Measurements from ENCODE around the gene YPEL1. TPM values are rescaled to one million over a fixed set of nuclear protein-coding genes. Genes with fewer than 3 reads are reported as not detected.
"Not testable (repeated sequence)": the region's sequence is repeated elsewhere in the genome, so short reads cannot be mapped to it uniquely, and the experiment has no call there.

The YPEL1 gene
- total RNA-seq, 3 donors from 2014 or later: 0.13 to 0.19 (median 0.18) TPM

DNA sequence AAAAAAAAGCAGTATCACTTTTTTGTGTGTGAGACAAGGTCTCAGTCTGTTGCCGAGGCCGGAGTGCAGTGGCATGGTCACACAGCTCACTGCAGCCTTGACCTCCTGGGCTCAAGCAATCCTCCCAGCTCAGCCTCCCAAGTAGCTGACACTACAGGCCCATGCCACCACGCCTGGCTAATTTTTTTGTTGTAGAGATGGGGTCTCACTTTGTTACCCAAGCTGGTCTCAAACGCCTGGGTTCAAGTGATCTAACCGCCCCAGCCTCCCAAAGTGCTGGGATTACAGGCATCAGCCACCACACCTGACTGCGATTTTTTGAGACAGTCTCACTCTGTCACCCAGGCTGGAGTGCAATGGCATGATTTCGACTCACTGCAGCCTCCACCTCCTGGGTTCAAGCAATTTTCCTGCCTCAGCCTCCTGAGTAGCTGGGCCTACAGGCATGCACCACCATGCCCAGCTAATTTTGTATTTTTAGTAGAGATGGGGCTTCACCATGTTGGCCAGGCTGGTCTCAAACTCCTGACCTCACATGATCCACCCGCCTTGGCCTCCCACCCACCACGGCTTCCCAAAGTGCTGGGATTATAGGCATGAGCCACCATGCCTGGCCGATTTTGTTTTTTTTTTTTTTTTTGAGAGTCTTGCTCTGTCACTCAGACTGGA lies 15.3 kb downstream of the YPEL1 start:
- not testable (repeated sequence) for H3K27me3 Mint-ChIP-seq (ENCODE audit: low read depth); H3K9me3 Mint-ChIP-seq; H3K4me3 Mint-ChIP-seq; H3K4me1 Mint-ChIP-seq (ENCODE audit: low read depth); H3K36me3 Mint-ChIP-seq (ENCODE audit: insufficient read depth); DNase-seq; ATAC-seq

DNA sequence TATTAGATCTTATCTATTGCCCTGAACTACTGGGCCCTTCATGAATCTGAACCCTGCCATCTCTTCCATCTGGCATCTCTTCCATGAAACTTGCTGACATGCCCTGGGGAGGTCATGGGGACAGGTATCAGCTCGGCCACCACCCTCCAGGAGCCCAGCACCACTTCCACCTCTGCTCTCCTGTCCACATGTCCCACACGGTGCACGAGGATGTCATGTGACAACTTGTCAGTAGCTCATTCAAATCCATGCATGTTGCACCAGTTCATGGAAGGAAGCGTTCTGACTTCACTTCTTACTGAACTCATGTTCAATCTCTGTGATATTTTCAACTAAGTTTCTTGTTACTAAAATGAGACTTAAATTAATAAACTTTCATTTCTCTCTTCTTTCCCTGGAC lies 16.6 kb downstream of the YPEL1 start:
- no peak overlapping the region for H3K4me3 Mint-ChIP-seq
- no peaks in the 10 kb centered on the region for H3K36me3 Mint-ChIP-seq (ENCODE audit: insufficient read depth)
- no peak for DNase-seq
- no peak for ATAC-seq
- H3K4me1 Mint-ChIP-seq (ENCODE audit: low read depth): peaks cover 6% of the 10 kb centered on the region
- no peaks in the 10 kb centered on the region for H3K9me3 Mint-ChIP-seq
- H3K27me3 Mint-ChIP-seq (ENCODE audit: low read depth): no peaks in the 10 kb centered on the region

- no peaks in the 10 kb centered on the region for H3K36me3 Mint-ChIP-seq (ENCODE audit: insufficient read depth)
- peaks cover 6% of the 10 kb centered on the region for H3K4me1 Mint-ChIP-seq (ENCODE audit: low read depth)
- no peak for ATAC-seq
- H3K27me3 Mint-ChIP-seq (ENCODE audit: low read depth): no peaks in the 10 kb centered on the region
- no peak overlapping the region for H3K4me3 Mint-ChIP-seq
- DNase-seq: no peak
- no peaks in the 10 kb centered on the region for H3K9me3 Mint-ChIP-seq
Measured at GRCh38 chr22:21718499-21718898, 17.1 kb downstream of the YPEL1 start.

GRCh38 chr22:21716395-21717122 lies 19.0 kb downstream of the YPEL1 start:
- not testable (repeated sequence) for H3K4me3 Mint-ChIP-seq

GRCh38 chr22:21714786-21715185 lies 20.8 kb downstream of the YPEL1 start:
- Mint-ChIP-seq H3K4me1 (ENCODE audit: low read depth) (peaks cover 13% of the 10 kb centered on the region), H3K4me3 (no peak overlapping the region), H3K36me3 (ENCODE audit: insufficient read depth) (no peaks in the 10 kb centered on the region), H3K9me3 (no peaks in the 10 kb centered on the region), H3K27me3 (ENCODE audit: low read depth) (no peaks in the 10 kb centered on the region)
- no peak for DNase-seq
- no peak for ATAC-seq

More at GRCh38 chr22:21716395-21717122, 19.0 kb downstream of the YPEL1 start:
- not testable (repeated sequence) for H3K9me3 Mint-ChIP-seq; H3K27me3 Mint-ChIP-seq (ENCODE audit: low read depth); H3K36me3 Mint-ChIP-seq (ENCODE audit: insufficient read depth); DNase-seq; ATAC-seq
- H3K4me1 Mint-ChIP-seq (ENCODE audit: low read depth): peaks cover 13% of the 10 kb centered on the region

GRCh38 chr22:21714059-21714770 lies 21.4 kb downstream of the YPEL1 start:
- Mint-ChIP-seq H3K4me1 (ENCODE audit: low read depth) (peaks cover 12% of the 10 kb centered on the region), H3K27me3 (ENCODE audit: low read depth) (no peaks in the 10 kb centered on the region), H3K36me3 (ENCODE audit: insufficient read depth) (no peaks in the 10 kb centered on the region), H3K9me3 (no peaks in the 10 kb centered on the region), H3K4me3 (no peak overlapping the region)
- DNase-seq: no peak
- no peak for ATAC-seq

DNA sequence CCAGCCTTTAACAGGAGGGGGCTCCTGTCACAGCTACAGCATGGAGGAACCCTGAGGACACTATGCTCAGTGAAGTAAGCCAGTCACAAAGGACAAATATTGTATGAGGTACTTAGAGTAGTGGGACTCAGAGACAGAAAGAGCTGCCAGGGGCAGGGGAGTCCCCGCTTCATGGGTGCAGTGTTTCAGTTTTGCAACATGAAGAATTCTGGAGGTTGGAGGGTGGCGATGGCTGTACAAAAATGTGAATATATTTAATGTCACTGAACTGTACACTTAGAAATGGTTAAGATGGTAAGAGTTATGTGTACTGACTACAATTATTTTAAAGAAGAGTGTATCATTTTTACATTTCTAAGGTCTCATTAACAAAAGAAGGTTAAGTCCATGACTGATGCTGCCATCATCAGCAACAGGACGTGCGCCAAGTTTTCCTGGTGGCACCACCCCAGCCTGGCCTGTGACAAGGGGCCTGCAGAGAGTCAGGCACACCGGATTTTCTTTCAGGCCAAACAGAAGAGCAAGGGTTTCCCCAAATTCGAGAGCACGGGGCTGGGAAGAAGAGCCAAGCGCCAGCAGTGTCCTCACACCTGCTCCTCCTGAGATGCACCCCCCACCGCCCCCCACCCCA lies 22.1 kb downstream of the YPEL1 start:
- no peaks in the 10 kb centered on the region for H3K9me3 Mint-ChIP-seq
- no peak overlapping the region for H3K4me3 Mint-ChIP-seq
- H3K27me3 Mint-ChIP-seq (ENCODE audit: low read depth): no peaks in the 10 kb centered on the region
- DNase-seq: no peak
- peak; percentile 60 to 74 for ATAC-seq
- peaks cover 7% of the 10 kb centered on the region for H3K4me1 Mint-ChIP-seq (ENCODE audit: low read depth)
- H3K36me3 Mint-ChIP-seq (ENCODE audit: insufficient read depth): no peaks in the 10 kb centered on the region

GRCh38 chr22:21712751-21713427 lies 22.7 kb downstream of the YPEL1 start:
- Mint-ChIP-seq H3K4me3 (no peak overlapping the region), H3K36me3 (ENCODE audit: insufficient read depth) (no peaks in the 10 kb centered on the region), H3K9me3 (no peaks in the 10 kb centered on the region), H3K4me1 (ENCODE audit: low read depth) (peaks cover 7% of the 10 kb centered on the region), H3K27me3 (ENCODE audit: low read depth) (no peaks in the 10 kb centered on the region)
- peak; percentile 80 to 89 for ATAC-seq
- peak; percentile 48 for DNase-seq

DNA sequence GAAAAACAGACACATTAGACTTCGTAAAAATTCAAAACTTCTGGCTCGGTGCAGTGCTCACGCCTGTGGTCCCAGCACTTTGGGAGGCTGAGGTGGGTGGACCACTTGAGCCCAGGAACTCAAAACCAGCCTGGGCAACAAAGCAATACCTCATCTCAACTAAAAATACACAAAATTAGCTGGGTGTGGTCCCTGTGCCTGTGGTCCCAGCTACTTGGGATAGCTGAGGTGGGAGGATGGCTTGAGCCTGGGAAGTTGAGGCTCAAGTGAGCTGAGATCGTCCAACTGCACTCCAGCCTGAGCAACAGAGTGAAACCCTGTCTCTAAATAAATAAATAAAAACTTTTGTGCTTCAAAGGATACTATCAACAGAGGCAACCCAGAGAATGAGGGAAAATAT lies 23.7 kb downstream of the YPEL1 start:
- Mint-ChIP-seq H3K4me1 (ENCODE audit: low read depth) (peaks cover 7% of the 10 kb centered on the region), H3K9me3 (no peaks in the 10 kb centered on the region), H3K27me3 (ENCODE audit: low read depth) (no peaks in the 10 kb centered on the region), H3K36me3 (ENCODE audit: insufficient read depth) (no peaks in the 10 kb centered on the region), H3K4me3 (no peak overlapping the region)
- ATAC-seq (no peak), DNase-seq (no peak)

DNA sequence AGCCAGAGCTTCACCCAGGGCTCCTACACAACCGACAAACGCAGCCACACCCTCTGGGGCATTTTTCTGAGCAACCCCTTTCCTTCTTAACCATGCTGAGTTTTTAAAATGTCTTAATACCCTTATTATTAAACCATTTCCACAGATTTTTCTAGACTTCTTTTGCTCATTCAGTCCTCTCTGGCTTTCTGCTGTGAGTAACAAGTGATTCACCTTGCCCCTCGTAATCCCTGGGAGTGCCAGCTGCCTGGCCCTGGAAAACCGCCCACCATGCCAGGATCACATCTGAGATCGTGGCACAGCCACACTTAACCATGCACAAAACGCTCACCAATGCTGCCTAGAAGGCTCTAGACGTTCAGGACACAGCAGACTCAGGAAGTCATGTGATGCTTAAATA lies 25.4 kb downstream of the YPEL1 start:
- DNase-seq (no peak), ATAC-seq (no peak)
- Mint-ChIP-seq H3K9me3 (no peaks in the 10 kb centered on the region), H3K27me3 (ENCODE audit: low read depth) (no peaks in the 10 kb centered on the region), H3K4me3 (no peak overlapping the region), H3K4me1 (ENCODE audit: low read depth) (peaks cover 7% of the 10 kb centered on the region), H3K36me3 (ENCODE audit: insufficient read depth) (no peaks in the 10 kb centered on the region)

DNA sequence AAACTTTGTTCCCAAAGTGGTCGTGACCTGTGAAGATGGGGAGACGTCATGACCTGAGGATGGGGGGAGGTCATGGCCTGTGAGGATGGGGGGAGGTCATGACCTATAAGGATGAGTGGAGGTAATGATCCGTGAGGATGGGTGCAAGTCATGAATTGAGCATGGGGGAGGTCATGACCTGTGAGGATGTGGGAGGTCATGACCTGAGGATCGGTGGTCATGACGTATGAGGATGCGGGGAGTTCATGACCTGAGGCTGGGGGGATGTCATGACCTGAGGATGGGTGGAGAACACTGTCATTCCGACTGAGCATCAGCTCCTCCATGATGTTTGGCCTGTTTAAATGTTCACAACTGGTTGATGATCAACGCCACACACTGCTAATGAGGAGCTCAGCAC lies 25.9 kb downstream of the YPEL1 start:
- ATAC-seq (no peak), DNase-seq (no peak)
- Mint-ChIP-seq H3K27me3 (ENCODE audit: low read depth) (no peaks in the 10 kb centered on the region), H3K9me3 (no peaks in the 10 kb centered on the region), H3K4me1 (ENCODE audit: low read depth) (peaks cover 7% of the 10 kb centered on the region), H3K4me3 (no peak overlapping the region), H3K36me3 (ENCODE audit: insufficient read depth) (no peaks in the 10 kb centered on the region)

DNA sequence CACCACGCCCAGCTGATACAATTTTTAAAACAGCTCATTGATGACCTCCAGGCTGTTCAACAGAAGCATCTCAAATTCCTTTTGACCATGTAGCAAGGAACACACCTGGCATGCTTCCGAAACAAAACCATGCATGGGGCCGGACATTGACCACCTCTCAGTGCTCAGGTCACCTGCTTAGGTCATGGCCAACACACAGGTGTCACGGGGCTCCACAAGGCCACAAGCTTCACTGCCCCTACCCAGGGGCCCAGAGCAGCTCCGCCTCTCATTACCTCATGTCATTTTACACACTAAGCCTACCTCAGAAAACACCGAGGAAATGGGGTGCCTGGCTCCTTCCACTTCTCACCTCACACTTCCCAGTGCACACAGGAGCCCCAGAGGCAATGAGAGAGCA lies 26.6 kb downstream of the YPEL1 start:
- Mint-ChIP-seq H3K36me3 (ENCODE audit: insufficient read depth) (no peaks in the 10 kb centered on the region), H3K4me3 (no peak overlapping the region), H3K9me3 (no peaks in the 10 kb centered on the region), H3K27me3 (ENCODE audit: low read depth) (no peaks in the 10 kb centered on the region), H3K4me1 (ENCODE audit: low read depth) (peaks cover 7% of the 10 kb centered on the region)
- ATAC-seq (no peak), DNase-seq (no peak)

- H3K4me3 Mint-ChIP-seq: no peak overlapping the region
- H3K9me3 Mint-ChIP-seq: no peaks in the 10 kb centered on the region
- no peaks in the 10 kb centered on the region for H3K4me1 Mint-ChIP-seq (ENCODE audit: low read depth)
- ATAC-seq (no peak), DNase-seq (no peak)
- H3K27me3 Mint-ChIP-seq (ENCODE audit: low read depth): no peaks in the 10 kb centered on the region
- no peaks in the 10 kb centered on the region for H3K36me3 Mint-ChIP-seq (ENCODE audit: insufficient read depth)
Measured at GRCh38 chr22:21707677-21708076, 27.9 kb downstream of the YPEL1 start.

DNA sequence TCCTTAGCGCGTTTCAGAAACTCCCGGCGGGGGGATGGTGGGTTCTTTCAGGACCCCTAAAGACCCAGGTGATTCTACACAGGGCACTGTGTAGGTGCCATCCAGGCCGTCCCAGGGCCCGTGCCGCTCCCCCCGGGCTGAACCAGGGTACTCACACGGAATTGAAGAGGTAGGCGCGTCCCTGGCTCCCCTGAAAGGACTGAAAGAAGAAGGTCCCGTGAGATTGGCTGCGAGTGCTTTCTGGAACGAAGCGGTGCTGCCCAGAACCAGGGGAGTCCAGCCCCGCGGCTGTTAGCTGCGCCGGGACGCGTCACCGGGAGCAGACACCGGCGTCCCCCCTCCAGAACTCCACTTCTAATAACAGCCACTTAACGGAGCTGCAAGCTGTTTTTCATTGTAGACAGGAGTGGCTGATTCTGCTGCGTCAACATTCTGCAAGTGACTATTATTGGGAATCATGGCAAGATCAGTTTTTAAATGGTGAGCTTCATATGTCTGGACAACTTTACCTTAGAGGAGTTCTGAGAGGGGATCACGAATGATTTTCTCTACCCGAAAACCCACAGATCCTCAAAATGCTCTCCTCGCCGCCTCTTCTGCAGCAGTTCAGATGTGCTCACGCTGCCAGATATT lies 31.8 kb downstream of the YPEL1 start:
- Mint-ChIP-seq H3K4me1 (ENCODE audit: low read depth) (no peaks in the 10 kb centered on the region), H3K27me3 (ENCODE audit: low read depth) (no peaks in the 10 kb centered on the region), H3K4me3 (no peak overlapping the region), H3K36me3 (ENCODE audit: insufficient read depth) (no peaks in the 10 kb centered on the region), H3K9me3 (no peaks in the 10 kb centered on the region)
- ATAC-seq (no peak), DNase-seq (no peak)

All from activated T-cell treated with anti-CD3 and anti-CD28 coated beads, Interleukin-2, amount 50 U/mL, for 4 hours (primary cell).